ENCODE results near the gene PBRM1. TPM values are rescaled to one million over a fixed set of nuclear protein-coding genes. Genes with fewer than 3 reads are reported as not detected.
A peak's percentile ranks its signal among the peaks of the same experiment; 100 is the strongest.

The PBRM1 gene
- total and polyA plus RNA-seq, 2 donors (not counting 1 experiment from before 2014, with no cell fraction given) = 37.2 to 97.3 TPM

DNA sequence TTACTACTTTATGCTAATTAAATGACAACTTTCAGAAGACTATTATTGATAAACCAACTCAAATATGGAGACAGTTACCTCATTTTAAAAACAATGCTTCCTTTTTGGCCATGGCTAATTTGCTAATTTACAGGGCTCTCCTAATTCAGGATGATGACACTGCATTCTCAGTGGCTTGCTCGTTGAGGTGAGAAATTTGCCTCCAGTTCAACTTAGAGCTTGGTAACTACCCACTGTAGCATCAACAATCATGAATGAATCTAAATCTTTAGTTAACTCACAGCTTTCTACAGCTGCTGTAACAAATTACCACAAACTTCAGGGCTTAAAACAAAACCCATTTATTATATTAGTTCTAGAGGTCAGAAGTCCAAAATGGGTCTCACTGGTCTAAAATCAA lies 14.0 kb downstream of the PBRM1 start:
- Histone ChIP-seq H3K4me2 (ENCODE audit: extremely low read depth, insufficient read depth, low read length) (peak overlapping the region; percentile 13), H3K79me2 (ENCODE audit: control insufficient read depth, insufficient read depth, low read length) (peaks cover 13% of the 10 kb centered on the region), H3K9me3 (ENCODE audit: control insufficient read depth, insufficient read depth, low read depth, low read length) (no peaks in the 10 kb centered on the region), H3K36me3 (ENCODE audit: control insufficient read depth, insufficient read depth, low read length) (peaks cover 2% of the 10 kb centered on the region), H3K27me3 (ENCODE audit: control insufficient read depth, insufficient read depth, low read length) (no peaks in the 10 kb centered on the region), H3K9ac (ENCODE audit: insufficient read depth, low read length) (no peak overlapping the region), H4K20me1 (ENCODE audit: control insufficient read depth, extremely low read depth, insufficient read depth, low read length) (no peaks in the 10 kb centered on the region), H2AFZ (ENCODE audit: low read length) (no peak overlapping the region), H3K4me3 (replicated peaks in 1 of 4; ENCODE audit: control extremely low read depth in 1 of 4, insufficient read depth in 1 of 4, low read depth in 3 of 4, low read length in 4 of 4) (no peak overlapping the region), H3K4me1 (ENCODE audit: control insufficient read depth, extremely low read depth, insufficient read depth, low read length) (peaks cover 17% of the 10 kb centered on the region), H3K27ac (ENCODE audit: insufficient read depth, low read length) (peak overlapping the region; percentile 88)
- peak in 1 of 2 donors; percentile 20 for DNase-seq (ENCODE audit: low read depth in 2 of 2)
- no peak for TF ChIP-seq EZH2 (IDR thresholded peaks at IDR 0.05; ENCODE audit: low read length, missing control alignments)
- TF ChIP-seq, protein P1, sequence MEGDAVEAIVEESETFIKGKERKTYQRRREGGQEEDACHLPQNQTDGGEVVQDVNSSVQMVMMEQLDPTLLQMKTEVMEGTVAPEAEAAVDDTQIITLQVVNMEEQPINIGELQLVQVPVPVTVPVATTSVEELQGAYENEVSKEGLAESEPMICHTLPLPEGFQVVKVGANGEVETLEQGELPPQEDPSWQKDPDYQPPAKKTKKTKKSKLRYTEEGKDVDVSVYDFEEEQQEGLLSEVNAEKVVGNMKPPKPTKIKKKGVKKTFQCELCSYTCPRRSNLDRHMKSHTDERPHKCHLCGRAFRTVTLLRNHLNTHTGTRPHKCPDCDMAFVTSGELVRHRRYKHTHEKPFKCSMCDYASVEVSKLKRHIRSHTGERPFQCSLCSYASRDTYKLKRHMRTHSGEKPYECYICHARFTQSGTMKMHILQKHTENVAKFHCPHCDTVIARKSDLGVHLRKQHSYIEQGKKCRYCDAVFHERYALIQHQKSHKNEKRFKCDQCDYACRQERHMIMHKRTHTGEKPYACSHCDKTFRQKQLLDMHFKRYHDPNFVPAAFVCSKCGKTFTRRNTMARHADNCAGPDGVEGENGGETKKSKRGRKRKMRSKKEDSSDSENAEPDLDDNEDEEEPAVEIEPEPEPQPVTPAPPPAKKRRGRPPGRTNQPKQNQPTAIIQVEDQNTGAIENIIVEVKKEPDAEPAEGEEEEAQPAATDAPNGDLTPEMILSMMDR (conservative IDR thresholded peaks at IDR 0.05 in 1 of 2, IDR thresholded peaks at IDR 0.05 in 1 of 2; ENCODE audit: low read depth in 1 of 2, low read length in 2 of 2) = no peak

DNA sequence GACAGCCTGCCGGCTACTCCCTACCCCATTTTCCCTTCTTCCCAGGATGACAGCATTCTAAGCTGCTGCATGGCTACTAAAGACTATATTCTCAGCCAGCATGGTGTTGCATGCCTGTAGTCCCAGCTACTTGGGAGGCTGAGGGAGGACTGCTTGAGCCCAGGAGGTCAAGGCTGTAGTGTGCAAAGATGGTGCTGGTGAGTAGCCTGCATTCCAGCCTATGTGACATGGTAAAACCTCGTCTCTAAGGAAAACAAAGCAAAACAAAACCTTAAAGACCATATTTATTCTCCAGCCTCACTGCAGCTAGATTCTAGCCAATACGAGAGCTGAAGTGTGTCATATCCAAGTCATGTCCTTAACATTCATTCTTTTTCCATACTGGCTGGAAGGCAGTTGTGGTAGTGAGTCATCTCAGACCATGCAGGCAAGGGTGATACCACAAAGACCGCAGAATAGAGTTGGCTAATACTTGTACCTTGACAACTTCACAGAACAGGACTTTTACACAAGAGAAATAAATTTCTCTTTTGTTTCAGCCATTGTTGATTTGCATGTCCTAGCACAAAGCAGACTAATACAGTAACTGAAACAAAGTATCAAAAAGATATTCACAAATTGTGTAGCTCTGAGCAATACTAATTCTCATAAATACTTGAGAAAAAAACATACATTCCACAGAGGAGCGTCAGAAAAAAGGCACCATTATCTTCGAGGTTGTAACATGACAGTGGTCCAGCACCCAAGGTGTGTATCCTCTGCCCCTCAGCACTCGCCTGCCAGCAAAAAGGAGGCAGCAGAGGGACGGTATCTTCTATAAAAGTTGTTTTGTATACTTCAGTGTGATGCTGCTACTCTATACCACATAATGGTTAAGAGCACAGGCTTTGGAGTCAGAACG lies 14.8 kb downstream of the PBRM1 start:
- Histone ChIP-seq H3K27me3 (ENCODE audit: control insufficient read depth, insufficient read depth, low read length) (no peaks in the 10 kb centered on the region), H3K36me3 (ENCODE audit: control insufficient read depth, insufficient read depth, low read length) (peaks cover 2% of the 10 kb centered on the region), H3K9ac (ENCODE audit: insufficient read depth, low read length) (peak overlapping the region; percentile 34), H3K27ac (ENCODE audit: insufficient read depth, low read length) (peak overlapping the region; percentile 88), H3K4me2 (ENCODE audit: extremely low read depth, insufficient read depth, low read length) (peak overlapping the region; percentile 70), H3K4me3 (replicated peaks in 1 of 4; ENCODE audit: control extremely low read depth in 1 of 4, insufficient read depth in 1 of 4, low read depth in 3 of 4, low read length in 4 of 4) (peak overlapping the region in 1 of 4 experiments; percentile 36), H4K20me1 (ENCODE audit: control insufficient read depth, extremely low read depth, insufficient read depth, low read length) (no peaks in the 10 kb centered on the region), H3K9me3 (ENCODE audit: control insufficient read depth, insufficient read depth, low read depth, low read length) (no peaks in the 10 kb centered on the region), H3K4me1 (ENCODE audit: control insufficient read depth, extremely low read depth, insufficient read depth, low read length) (peaks cover 17% of the 10 kb centered on the region), H2AFZ (ENCODE audit: low read length) (no peak overlapping the region), H3K79me2 (ENCODE audit: control insufficient read depth, insufficient read depth, low read length) (peaks cover 13% of the 10 kb centered on the region)
- TF ChIP-seq, protein P1 (conservative IDR thresholded peaks at IDR 0.05 in 1 of 2, IDR thresholded peaks at IDR 0.05 in 1 of 2; ENCODE audit: low read depth in 1 of 2, low read length in 2 of 2) = no peak
- TF ChIP-seq EZH2 (IDR thresholded peaks at IDR 0.05; ENCODE audit: low read length, missing control alignments) = no peak
- DNase-seq (ENCODE audit: low read depth in 2 of 2) = peak; percentile 100

DNA sequence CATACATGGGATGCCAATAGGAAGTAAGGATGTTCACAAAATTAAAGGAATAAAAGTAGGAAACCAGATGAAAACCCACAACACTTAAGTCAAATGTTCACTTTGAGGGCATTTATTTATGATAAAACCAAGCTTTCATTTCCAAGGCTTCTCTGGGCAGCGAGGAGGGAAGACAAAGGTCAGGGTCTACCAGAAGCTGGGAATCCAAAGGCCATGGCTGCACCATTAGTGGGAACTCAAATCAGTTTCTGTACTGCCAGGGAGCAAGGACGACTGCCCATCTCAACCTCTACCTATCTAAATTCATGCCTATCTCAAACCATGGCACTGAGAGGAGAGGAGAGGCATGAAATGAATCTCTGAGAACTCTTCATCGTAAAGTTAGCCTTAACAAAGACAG lies 22.6 kb downstream of the PBRM1 start:
- H3K9ac ChIP-seq (ENCODE audit: insufficient read depth, low read length) = no peak overlapping the region
- TF ChIP-seq, protein P1 (conservative IDR thresholded peaks at IDR 0.05 in 1 of 2, IDR thresholded peaks at IDR 0.05 in 1 of 2; ENCODE audit: low read depth in 1 of 2, low read length in 2 of 2) = no peak
- TF ChIP-seq EZH2 (IDR thresholded peaks at IDR 0.05; ENCODE audit: low read length, missing control alignments) = no peak
- DNase-seq (ENCODE audit: low read depth in 2 of 2) = no peak
- no peaks in the 10 kb centered on the region for H4K20me1 ChIP-seq (ENCODE audit: control insufficient read depth, extremely low read depth, insufficient read depth, low read length)
- no peak overlapping the region for H2AFZ ChIP-seq (ENCODE audit: low read length)
- H3K9me3 ChIP-seq (ENCODE audit: control insufficient read depth, insufficient read depth, low read depth, low read length) = no peaks in the 10 kb centered on the region
- no peak overlapping the region for H3K4me3 ChIP-seq (replicated peaks in 1 of 4; ENCODE audit: control extremely low read depth in 1 of 4, insufficient read depth in 1 of 4, low read depth in 3 of 4, low read length in 4 of 4)
- no peaks in the 10 kb centered on the region for H3K4me1 ChIP-seq (ENCODE audit: control insufficient read depth, extremely low read depth, insufficient read depth, low read length)
- peaks cover 2% of the 10 kb centered on the region for H3K79me2 ChIP-seq (ENCODE audit: control insufficient read depth, insufficient read depth, low read length)
- no peaks in the 10 kb centered on the region for H3K27me3 ChIP-seq (ENCODE audit: control insufficient read depth, insufficient read depth, low read length)
- H3K36me3 ChIP-seq (ENCODE audit: control insufficient read depth, insufficient read depth, low read length) = peaks cover 7% of the 10 kb centered on the region
- H3K27ac ChIP-seq (ENCODE audit: insufficient read depth, low read length) = no peak overlapping the region
- H3K4me2 ChIP-seq (ENCODE audit: extremely low read depth, insufficient read depth, low read length) = no peak overlapping the region

Data from fibroblast of lung (primary cell).